AG04449 (cell line): ENCODE data around the gene EMC8.

Source experiments
- CTCF ChIA-PET: fragments of 350-600 bp; formaldehyde crosslinking; extraction: SDS; loops from one replicate; lab custom pipeline; 2021; ENCODE audit warnings: antibody characterized with exemption; lab: Yijun Ruan, JAX
- POLR2A ChIA-PET: fragments of 400-600, 350-600 bp; formaldehyde crosslinking; extraction: SDS; loops from one replicate; lab custom pipeline; 2020; ENCODE audit warnings: antibody characterized with exemption, inconsistent platforms; lab: Yijun Ruan, JAX
- DNase-seq: peaks from one replicate; pipeline ENCODE4 v3.0.0-alpha.2; 2010; ENCODE audit warnings: low read depth, low spot score
- H3K4me3 ChIP-seq: 2 replicates; pipeline ENCODE4 v1.5.1; 2011; ENCODE audit warnings: low read depth, mild to moderate bottlenecking, control low read depth, low read length
- CTCF ChIP-seq: IDR thresholded peaks from one replicate; pipeline ENCODE4 v1.5.1; 2011; ENCODE audit warnings: mild to moderate bottlenecking, moderate library complexity, low read length, control low read depth, inconsistent platforms; ENCODE audit not compliant: insufficient read depth; ENCODE audit errors: missing control alignments

Gene EMC8

GRCh38 chr16:85836706-85837582 lies 37.6 kb upstream of the EMC8 start:
- ChIA-PET CTCF (interaction anchor here (10.2 kb wide), 1 partner anchor 16 kb away, joined by 86 read pairs; no protein-coding TSS in a partner anchor), POLR2A (no interaction called here)
- H3K4me3 ChIP-seq: no peak overlapping the region
- no peak for DNase-seq
- no peak for TF ChIP-seq CTCF

GRCh38 chr16:85835956-85836705 lies 36.8 kb upstream of the EMC8 start:
- H3K4me3 ChIP-seq: no peak overlapping the region
- POLR2A ChIA-PET: no interaction called here
- no peak for TF ChIP-seq CTCF
- CTCF ChIA-PET: interaction anchor here (1.0 to 10.2 kb wide), 2 partner anchors 15 to 681 kb away, joined by 3 to 86 read pairs; no protein-coding TSS in a partner anchor
- DNase-seq: no peak

GRCh38 chr16:85835227-85835751 lies 35.9 kb upstream of the EMC8 start:
- DNase-seq: no peak
- POLR2A ChIA-PET: no interaction called here
- TF ChIP-seq CTCF: no peak
- CTCF ChIA-PET: interaction anchor here (1.0 to 10.2 kb wide), 2 partner anchors 14 to 682 kb away, joined by 3 to 86 read pairs; no protein-coding TSS in a partner anchor
- no peak overlapping the region for H3K4me3 ChIP-seq

GRCh38 chr16:85834741-85835140 lies 35.4 kb upstream of the EMC8 start:
- ChIA-PET CTCF (interaction anchor here (1.0 to 10.2 kb wide), 2 partner anchors 14 to 683 kb away, joined by 3 to 86 read pairs; no protein-coding TSS in a partner anchor), POLR2A (no interaction called here)
- no peak for TF ChIP-seq CTCF

GRCh38 chr16:85833219-85833920 lies 34.0 kb upstream of the EMC8 start:
- ChIA-PET CTCF (interaction anchor here (1.5 to 10.2 kb wide), 2 partner anchors 13 to 183 kb away, joined by 3 to 86 read pairs; no protein-coding TSS in a partner anchor), POLR2A (no interaction called here)

More at GRCh38 chr16:85834741-85835140, 35.4 kb upstream of the EMC8 start:
- H3K4me3 ChIP-seq: no peak overlapping the region
- no peak for DNase-seq

More at GRCh38 chr16:85833219-85833920, 34.0 kb upstream of the EMC8 start:
- no peak overlapping the region for H3K4me3 ChIP-seq
- DNase-seq: no peak
- TF ChIP-seq CTCF: no peak
